GM12873 (cell line): Measurements from ENCODE around the gene THUMPD1.

Source experiments
- TF ChIP-seq, protein P1 (sequence below): IDR thresholded peaks from 2 replicates; pipeline ENCODE4 v1.5.1; 2012; ENCODE audit warnings: low read depth, mild to moderate bottlenecking, moderate library complexity, low read length, control low read depth; ENCODE audit not compliant: insufficient read depth; ENCODE audit errors: missing control alignments

The THUMPD1 gene

DNA sequence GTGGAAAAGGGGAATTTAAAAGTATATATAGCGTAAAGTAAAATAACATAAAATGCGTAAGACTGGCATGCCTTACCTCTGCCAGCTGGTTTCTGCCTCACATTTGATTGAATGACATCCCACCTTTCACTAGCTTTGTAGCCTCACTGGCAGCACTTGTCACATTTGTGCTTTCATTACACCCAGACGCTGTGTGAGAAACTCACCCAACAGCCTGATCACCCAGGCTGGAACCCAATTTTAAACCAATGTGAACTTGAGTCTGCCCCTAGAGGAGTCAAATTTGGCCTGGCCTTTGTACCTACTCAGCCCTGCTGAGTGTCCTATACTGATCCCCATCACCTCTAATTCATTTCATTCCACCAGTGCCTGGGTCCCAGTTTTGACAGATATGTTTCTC is 4.8 kb upstream of the THUMPD1 start:
- TF ChIP-seq, protein P1, sequence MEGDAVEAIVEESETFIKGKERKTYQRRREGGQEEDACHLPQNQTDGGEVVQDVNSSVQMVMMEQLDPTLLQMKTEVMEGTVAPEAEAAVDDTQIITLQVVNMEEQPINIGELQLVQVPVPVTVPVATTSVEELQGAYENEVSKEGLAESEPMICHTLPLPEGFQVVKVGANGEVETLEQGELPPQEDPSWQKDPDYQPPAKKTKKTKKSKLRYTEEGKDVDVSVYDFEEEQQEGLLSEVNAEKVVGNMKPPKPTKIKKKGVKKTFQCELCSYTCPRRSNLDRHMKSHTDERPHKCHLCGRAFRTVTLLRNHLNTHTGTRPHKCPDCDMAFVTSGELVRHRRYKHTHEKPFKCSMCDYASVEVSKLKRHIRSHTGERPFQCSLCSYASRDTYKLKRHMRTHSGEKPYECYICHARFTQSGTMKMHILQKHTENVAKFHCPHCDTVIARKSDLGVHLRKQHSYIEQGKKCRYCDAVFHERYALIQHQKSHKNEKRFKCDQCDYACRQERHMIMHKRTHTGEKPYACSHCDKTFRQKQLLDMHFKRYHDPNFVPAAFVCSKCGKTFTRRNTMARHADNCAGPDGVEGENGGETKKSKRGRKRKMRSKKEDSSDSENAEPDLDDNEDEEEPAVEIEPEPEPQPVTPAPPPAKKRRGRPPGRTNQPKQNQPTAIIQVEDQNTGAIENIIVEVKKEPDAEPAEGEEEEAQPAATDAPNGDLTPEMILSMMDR, result no peak

- TF ChIP-seq, protein P1, result no peak
These were observed 3.4 kb upstream of the THUMPD1 start for GRCh38 chr16:20744922-20745440.

- TF ChIP-seq, protein P1, result no peak
These were observed 2.0 kb upstream of the THUMPD1 start for GRCh38 chr16:20743591-20743990.

GRCh38 chr16:20740901-20741521 is 607 bp downstream of the THUMPD1 start:
- TF ChIP-seq, protein P1, result no peak

DNA sequence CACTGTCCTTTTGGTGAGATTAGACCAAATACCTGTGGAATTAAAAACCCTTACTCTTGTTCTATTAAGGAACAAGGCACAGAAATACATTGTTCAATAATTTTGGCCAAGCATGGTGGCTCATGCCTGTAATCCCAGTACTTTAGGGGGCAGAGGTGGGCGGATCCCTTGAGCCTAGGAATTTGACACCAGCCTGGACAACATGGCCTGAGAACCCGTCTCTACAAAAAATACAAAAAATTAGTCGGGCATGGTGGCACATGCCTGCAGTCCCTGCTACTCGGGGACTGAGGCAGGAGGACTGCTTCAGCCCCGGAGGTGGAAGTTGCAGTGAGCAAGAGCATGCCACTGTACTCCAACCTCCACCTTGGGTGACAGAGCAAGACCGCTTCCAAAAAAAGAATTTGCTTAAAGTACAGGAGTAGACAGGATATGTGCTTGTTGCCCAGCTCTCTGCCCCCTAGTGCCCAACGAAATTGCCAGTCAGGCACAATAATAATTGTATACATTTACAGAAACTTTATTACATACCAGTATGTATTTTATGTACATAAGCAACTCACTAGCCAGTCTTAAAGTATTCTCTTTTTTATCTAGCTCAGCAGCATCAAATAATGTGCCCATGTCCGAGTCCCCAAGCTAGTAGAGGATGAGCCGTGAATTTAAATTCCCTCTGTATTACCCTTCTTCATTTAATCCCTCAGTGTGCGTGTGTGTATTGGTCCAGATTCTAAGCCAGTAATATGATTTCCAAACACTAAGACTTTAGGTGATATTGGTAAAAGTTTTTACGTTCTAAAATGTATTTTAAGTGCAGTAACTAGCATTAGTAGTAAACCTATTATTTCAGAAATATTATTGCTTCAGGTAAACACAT is 1.4 kb downstream of the THUMPD1 start:
- TF ChIP-seq, protein P1, result peak; percentile 48

DNA sequence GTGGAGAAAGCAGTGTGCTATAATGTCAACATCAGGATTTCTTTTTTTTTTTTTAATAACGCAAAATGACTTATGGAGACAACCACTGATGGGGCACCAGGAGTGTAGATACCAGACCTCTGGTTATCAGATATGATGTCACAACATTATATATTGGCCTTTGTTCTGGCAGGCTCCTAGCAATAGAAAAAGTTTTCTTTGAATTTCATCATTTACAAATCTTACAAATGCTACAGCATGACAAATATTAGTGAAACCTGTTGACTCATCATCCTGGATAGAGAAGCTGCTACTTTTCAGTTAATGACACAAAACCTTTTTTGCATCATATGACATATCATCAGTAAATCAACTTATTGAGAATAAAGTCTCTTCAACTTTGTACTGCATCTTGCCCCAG is 6.1 kb downstream of the THUMPD1 start:
- TF ChIP-seq, protein P1, result no peak

- TF ChIP-seq, protein P1, result no peak
These were observed 6.8 kb downstream of the THUMPD1 start for GRCh38 chr16:20734782-20735181.
